ENCODE measurements around the gene GRK3.

Gene GRK3

DNA sequence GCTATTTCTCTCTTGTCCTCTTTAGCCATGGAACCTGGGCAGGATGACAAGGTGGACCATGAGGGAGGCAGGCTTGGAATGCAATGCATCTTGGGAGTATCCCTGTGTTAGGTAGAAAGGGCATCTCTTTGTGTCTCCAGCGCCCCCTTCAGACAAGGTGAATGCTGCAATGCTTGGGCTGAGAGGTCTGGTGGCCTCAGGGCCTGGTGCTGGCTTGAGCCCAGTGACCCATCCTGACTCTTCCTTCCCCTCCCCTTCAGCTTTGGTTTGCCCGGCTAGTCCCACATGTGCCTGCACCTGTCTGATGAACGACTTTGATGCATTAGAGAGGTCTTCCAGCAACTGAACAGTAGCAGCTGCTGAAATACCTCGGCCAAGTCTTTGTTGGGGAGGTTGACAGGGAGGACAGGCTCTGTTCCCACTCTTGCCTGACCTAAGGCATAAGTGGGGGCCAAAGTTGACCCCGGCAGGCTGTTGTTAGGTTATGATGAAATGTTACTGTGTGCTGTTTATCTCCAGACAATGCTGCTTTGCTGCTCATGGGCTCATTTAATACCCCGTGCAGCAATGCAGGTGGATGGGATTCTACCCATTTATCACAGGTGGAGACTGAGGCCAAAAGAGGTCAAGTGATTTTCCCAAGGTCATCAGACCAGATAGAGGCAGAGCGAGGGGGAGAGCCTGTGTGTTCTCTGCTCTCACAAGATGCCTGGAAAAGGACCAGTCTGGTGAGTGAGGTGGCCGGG lies 200.0 kb downstream of the GRK3 start:
- DNase-seq: no peak

DNA sequence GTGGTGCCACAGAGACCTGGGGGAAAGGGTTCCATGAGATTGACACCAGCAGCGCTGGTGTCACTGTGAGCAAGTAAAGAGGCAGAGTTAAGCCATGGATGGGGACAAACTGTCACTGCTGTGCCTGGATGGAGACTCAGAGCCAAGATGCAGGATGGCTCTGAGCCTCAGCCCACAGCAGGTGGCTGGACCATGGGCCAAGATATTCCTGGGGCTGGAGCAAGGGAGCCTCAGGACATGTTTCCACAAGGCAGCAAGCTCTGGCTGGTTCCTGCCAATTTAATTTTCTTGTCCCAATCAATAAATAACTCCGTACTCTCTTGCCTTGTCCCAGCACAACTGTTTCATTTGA lies 200.5 kb downstream of the GRK3 start:
- DNase-seq: no peak

DNA sequence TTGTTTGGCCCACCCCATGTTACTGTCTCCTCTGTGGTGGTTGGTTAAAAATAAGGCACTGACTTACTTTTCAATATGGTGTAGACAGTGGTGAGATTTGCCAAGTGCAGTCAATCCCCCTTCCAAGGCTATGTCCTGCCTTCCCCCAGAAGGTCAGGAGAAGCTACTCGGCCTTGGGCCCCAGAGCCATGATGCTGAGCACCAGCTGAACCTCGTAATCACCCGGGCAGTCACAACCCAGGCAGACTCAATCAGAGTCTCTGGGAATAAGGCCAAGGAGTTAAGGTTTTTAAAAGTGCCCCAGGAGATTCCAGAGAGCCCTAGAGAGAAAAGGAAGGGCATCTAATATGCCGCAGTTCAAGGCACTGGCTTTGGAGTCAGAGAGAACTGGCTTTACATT lies 201.3 kb downstream of the GRK3 start:
- no peak for DNase-seq

- no peak for DNase-seq
Observed at GRCh38 chr22:25766418-25766817, 201.9 kb downstream of the GRK3 start.

GRCh38 chr22:25770333-25770732 lies 205.9 kb downstream of the GRK3 start:
- no peak for DNase-seq

- no peak for DNase-seq
Observed at GRCh38 chr22:25772288-25772687, 207.8 kb downstream of the GRK3 start.

- DNase-seq: no peak
Observed at GRCh38 chr22:25774575-25775026, 210.1 kb downstream of the GRK3 start.

DNA sequence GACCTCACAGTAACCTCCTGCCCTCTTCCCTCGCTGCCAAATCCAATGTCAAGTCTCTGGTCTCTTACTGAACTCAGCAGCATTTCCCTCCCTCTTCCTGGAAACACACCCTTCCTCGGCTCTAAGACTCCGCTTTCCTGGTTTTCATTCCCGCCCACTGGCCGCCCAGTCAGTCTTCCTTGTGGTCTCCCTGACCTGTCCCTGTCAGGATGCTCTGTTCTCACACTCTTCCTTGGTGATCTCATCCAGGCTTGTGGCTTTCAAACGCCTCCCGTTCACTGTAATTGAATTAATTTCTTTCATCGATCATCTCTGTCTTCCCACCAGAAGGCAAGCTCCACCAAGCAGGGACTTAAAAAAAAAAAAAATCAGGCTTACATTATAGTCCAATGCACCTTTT lies 211.1 kb downstream of the GRK3 start:
- DNase-seq: no peak

GRCh38 chr22:25777411-25777810 lies 212.9 kb downstream of the GRK3 start:
- no peak for DNase-seq

- no peak for DNase-seq
Observed at GRCh38 chr22:25777870-25778269, 213.4 kb downstream of the GRK3 start.

Data from femur (tissue), 1 donor.